T47D (cell line): Measurements from ENCODE around the gene RNU4-1.
"Not testable (repeated sequence)": the region's sequence is repeated elsewhere in the genome, so short reads cannot be mapped to it uniquely, and the experiment has no call there.

Experiments used
- DNase-seq, 2 experiments: peaks; one replicate each; pipeline versions ENCODE4 v3.0.0 to v3.0.0-alpha.2; 2011 to 2012; ENCODE audit warnings: low read depth in 1 of 2, low spot score in 1 of 2
- JUND ChIP-seq: IDR thresholded peaks from 2 replicates; pipeline ENCODE4 v1.6.1; 2012; ENCODE audit warnings: low read depth
- in situ Hi-C: cut with HindIII; loops from 2 replicates; pipeline ENCODE4 v1.10.0; 2016; ENCODE audit warnings: low sequenced_read_pairs, low pct_unique_long_range_greater_than_20kb

RNU4-1 gene

GRCh38 chr12:120260607-120261006 is 32.4 kb downstream of the RNU4-1 start:
- in situ Hi-C loops = no loop called here
- no peak for DNase-seq
- TF ChIP-seq JUND = no peak

- TF ChIP-seq JUND = no peak
- in situ Hi-C loops = no loop called here
- no peak for DNase-seq
Observed at GRCh38 chr12:120259418-120260202, 33.4 kb downstream of the RNU4-1 start.

DNA sequence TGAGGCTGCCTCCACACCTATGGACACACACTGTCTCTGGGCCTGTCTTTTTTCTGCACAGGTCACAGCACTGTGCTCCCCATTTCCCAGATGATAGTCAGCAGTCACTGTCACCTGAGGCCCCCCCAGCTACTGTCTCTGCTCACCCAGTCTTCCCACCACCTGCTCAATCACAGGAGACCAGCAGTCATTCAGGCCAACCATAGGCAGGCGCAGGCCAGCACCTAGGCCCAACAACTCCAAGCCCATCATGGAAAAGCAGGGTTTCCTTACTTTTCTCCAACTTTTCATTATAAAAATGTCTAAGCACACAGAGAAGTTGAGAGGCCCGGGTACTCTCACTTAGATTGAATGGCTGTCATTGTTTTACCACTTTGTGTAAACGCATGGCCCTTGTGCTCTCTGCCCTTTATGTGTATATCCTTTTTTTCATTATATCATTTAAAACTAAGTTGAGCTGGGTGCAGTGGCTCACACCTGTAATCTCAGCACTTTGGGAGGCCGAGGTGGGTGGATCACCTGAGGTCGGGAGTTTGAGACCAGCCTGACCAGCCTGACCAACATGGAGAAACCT is 34.6 kb downstream of the RNU4-1 start:
- no peak for TF ChIP-seq JUND
- in situ Hi-C loops = no loop called here
- no peak for DNase-seq

- TF ChIP-seq JUND = no peak
- in situ Hi-C loops = no loop called here
- peak; percentile 71 to 77 for DNase-seq
Observed at GRCh38 chr12:120257041-120257821, 35.8 kb downstream of the RNU4-1 start.

DNA sequence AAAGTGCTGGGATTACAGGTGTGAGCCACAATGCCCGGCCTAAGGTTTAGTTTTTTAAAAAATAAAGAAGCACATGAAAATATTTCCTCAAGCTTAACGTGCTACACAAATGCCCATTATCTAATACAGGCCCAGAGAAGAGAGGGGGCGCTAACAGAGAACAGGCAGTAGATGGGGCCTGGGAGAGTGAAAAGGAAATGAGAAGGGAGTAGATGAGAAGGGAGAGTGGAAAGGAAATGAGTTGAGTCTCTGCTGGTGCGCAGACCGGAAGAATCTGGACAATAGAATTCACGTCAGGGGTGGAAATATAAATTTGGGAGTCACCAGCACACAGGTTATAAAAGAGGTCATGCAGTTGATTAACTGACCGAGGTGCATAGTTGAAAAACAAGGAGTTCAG is 38.2 kb downstream of the RNU4-1 start:
- no peak for DNase-seq
- no peak for TF ChIP-seq JUND
- in situ Hi-C loops = no loop called here

DNA sequence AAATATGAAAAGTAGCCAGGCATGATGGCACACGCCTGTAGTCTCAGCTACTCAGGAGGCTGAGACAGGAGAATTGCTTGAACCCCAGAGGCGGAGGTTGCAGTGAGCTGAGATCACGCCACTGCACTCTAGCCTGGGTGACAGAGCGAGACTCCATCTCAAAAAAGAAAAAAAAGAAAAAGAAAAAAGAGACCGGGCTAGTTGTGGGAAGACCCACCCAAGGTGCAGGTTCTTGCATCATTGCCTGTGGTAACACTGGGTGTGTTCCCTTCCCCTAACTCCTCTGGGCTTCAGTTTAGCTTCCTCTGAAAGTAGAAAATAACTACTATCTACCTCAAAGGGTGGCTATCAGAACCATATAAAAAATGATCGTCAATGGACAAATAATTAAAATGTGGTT is 39.7 kb downstream of the RNU4-1 start:
- in situ Hi-C loops, DNase-seq: not testable (repeated sequence)

GRCh38 chr12:120252071-120252906 is 40.7 kb downstream of the RNU4-1 start:
- DNase-seq = no peak
- no peak for TF ChIP-seq JUND
- in situ Hi-C loops = no loop called here

GRCh38 chr12:120251364-120252070 is 41.5 kb downstream of the RNU4-1 start:
- in situ Hi-C loops, DNase-seq: not testable (repeated sequence)

- TF ChIP-seq JUND = no peak
- in situ Hi-C loops = no loop called here
- no peak for DNase-seq
Observed at GRCh38 chr12:120249875-120250795, 42.9 kb downstream of the RNU4-1 start.

GRCh38 chr12:120249266-120249874 is 43.7 kb downstream of the RNU4-1 start:
- no peak for TF ChIP-seq JUND
- DNase-seq = no peak
- in situ Hi-C loops = no loop called here

GRCh38 chr12:120247621-120248030 is 45.4 kb downstream of the RNU4-1 start:
- in situ Hi-C loops = no loop called here
- no peak for TF ChIP-seq JUND
- DNase-seq = no peak
